CD14-positive monocyte (primary cell): ENCODE data around the gene TNFRSF12A. TPM values are rescaled to one million over a fixed set of nuclear protein-coding genes. Genes with fewer than 3 reads are reported as not detected.
A peak's percentile ranks its signal among the peaks of the same experiment; 100 is the strongest.

Experiments used
- DNase-seq, 3 donors: peaks; one replicate each; pipeline ENCODE4 v3.0.0-alpha.2; 2011 to 2022
- H2AFZ ChIP-seq: 2 replicates; pipeline ENCODE4 v1.6.0; 2012; ENCODE audit warnings: mild to moderate bottlenecking, low read depth, low read length, inconsistent platforms; ENCODE audit not compliant: insufficient read depth, poor library complexity, severe bottlenecking
- H3K27ac ChIP-seq, 2 donors: 1 replicate in 1 of 2; 2 replicates in 1 of 2; pipeline ENCODE4 v1.5.1; 2012 to 2013; ENCODE audit warnings: low read length in 2 of 2, control low read depth in 1 of 2, inconsistent platforms in 1 of 2, low read depth in 1 of 2, mild to moderate bottlenecking in 1 of 2
- H3K27me3 ChIP-seq, 2 donors: one replicate each; pipeline versions ENCODE4 v1.6.0 to v1.6.1; 2011 to 2013; ENCODE audit warnings: low read length in 2 of 2; ENCODE audit not compliant: control insufficient read depth in 2 of 2, insufficient read depth in 2 of 2
- H3K36me3 ChIP-seq, 2 donors: replicated peaks in 1 of 2; 1 replicate in 1 of 2; 2 replicates in 1 of 2; pipeline versions ENCODE4 v1.5.1 to v1.6.1; 2012 to 2013; ENCODE audit warnings: low read length in 2 of 2, control low read depth in 1 of 2, inconsistent platforms in 1 of 2, mild to moderate bottlenecking in 1 of 2; ENCODE audit not compliant: insufficient read depth in 2 of 2, control insufficient read depth in 1 of 2
- H3K4me1 ChIP-seq, 2 donors: 1 replicate in 1 of 2; 2 replicates in 1 of 2; pipeline versions ENCODE4 v1.5.1 to v1.6.1; 2012 to 2013; ENCODE audit warnings: low read length in 2 of 2, control low read depth in 1 of 2, inconsistent platforms in 1 of 2, mild to moderate bottlenecking in 1 of 2, moderate library complexity in 1 of 2; ENCODE audit not compliant: insufficient read depth in 2 of 2, control insufficient read depth in 1 of 2
- H3K4me2 ChIP-seq: replicated peaks from 2 replicates; pipeline ENCODE3; 2012; ENCODE audit warnings: low read length, moderate library complexity, mild to moderate bottlenecking; ENCODE audit not compliant: poor library complexity, severe bottlenecking; ENCODE audit errors: extremely low read depth
- H3K4me3 ChIP-seq, 3 experiments: fragments of 200-600 bp in 1 of 3; sonication (generic) in 1 of 3; replicated peaks in 1 of 3; 1 replicate in 2 of 3; 2 replicates in 1 of 3; pipeline ENCODE4 v1.5.1; 2011 to 2013; ENCODE audit warnings: low read length in 3 of 3, mild to moderate bottlenecking in 3 of 3, control low read depth in 2 of 3, low read depth in 2 of 3, inconsistent platforms in 1 of 3, moderate library complexity in 1 of 3
- H3K79me2 ChIP-seq: 2 replicates; pipeline ENCODE4 v1.6.0; 2012; ENCODE audit warnings: mild to moderate bottlenecking, control low read depth, inconsistent platforms, low read length, moderate library complexity; ENCODE audit not compliant: insufficient read depth
- H3K9ac ChIP-seq: 2 replicates; pipeline ENCODE4 v1.6.0; 2017; ENCODE audit warnings: low read length, mild to moderate bottlenecking; ENCODE audit not compliant: insufficient read depth, poor library complexity, severe bottlenecking
- H3K9me3 ChIP-seq, 2 donors: replicated peaks in 1 of 2; 1 replicate in 1 of 2; 2 replicates in 1 of 2; pipeline versions ENCODE4 v1.5.1 to v1.6.1; 2012 to 2013; ENCODE audit warnings: low read length in 2 of 2, control low read depth in 1 of 2; ENCODE audit not compliant: control insufficient read depth in 1 of 2, insufficient read depth in 1 of 2
- H4K20me1 ChIP-seq: 2 replicates; pipeline ENCODE4 v1.6.0; 2012; ENCODE audit warnings: mild to moderate bottlenecking, low read length, control low read depth, moderate library complexity; ENCODE audit not compliant: insufficient read depth
- H3K27ac Mint-ChIP-seq, 7 donors: one replicate each; pipeline ENCODE4 v1.8.0; 2020; ENCODE audit warnings: mild to moderate bottlenecking in 7 of 7, mixed read lengths in 7 of 7, moderate library complexity in 6 of 7, inconsistent platforms in 2 of 7
- H3K27me3 Mint-ChIP-seq, 3 donors: one replicate each; pipeline ENCODE4 v1.8.0; 2021 to 2022; ENCODE audit warnings: low read depth in 3 of 3, mild to moderate bottlenecking in 3 of 3, mixed read lengths in 3 of 3, moderate library complexity in 3 of 3, inconsistent platforms in 1 of 3
- H3K36me3 Mint-ChIP-seq, 2 donors: one replicate each; pipeline ENCODE4 v1.8.0; 2020; ENCODE audit warnings: mixed read lengths in 2 of 2, inconsistent platforms in 1 of 2, mild to moderate bottlenecking in 1 of 2
- H3K4me1 Mint-ChIP-seq: one replicate; pipeline ENCODE4 v1.8.0; 2020; ENCODE audit warnings: mild to moderate bottlenecking, mixed read lengths
- H3K4me3 Mint-ChIP-seq, 2 donors: one replicate each; pipeline ENCODE4 v1.8.0; 2020; ENCODE audit warnings: mild to moderate bottlenecking in 2 of 2, mixed read lengths in 2 of 2, moderate library complexity in 1 of 2
- H3K9me3 Mint-ChIP-seq, 7 donors: one replicate each; pipeline ENCODE4 v1.8.0; 2020 to 2022; ENCODE audit warnings: mixed read lengths in 7 of 7, mild to moderate bottlenecking in 6 of 7, moderate library complexity in 6 of 7, inconsistent platforms in 2 of 7
- WGBS: methylation state at CpG from one replicate; pipeline ENCODE4 v1.1.5; 2013; ENCODE audit warnings: missing lambda C conversion rate; ENCODE audit not compliant: insufficient coverage; 5-methylcytosine and 5-hydroxymethylcytosine counted together
- intact Hi-C, 2 donors: fragments of 100-400 bp; cut with micrococcal nuclease; formaldehyde crosslinking; loops; one replicate each; pipeline versions ENCODE4 v1.15.0 to v1.15.1; 2023
- polyA plus RNA-seq, 3 donors: library from polyadenylated mRNA; depleted of rRNA in 1 of 3; unstranded in 2 of 3; stranded (reverse) in 1 of 3; fragments of 300-500 nt in 2 of 3; fragments of >200 nt in 1 of 3; fragmentation: Illumina TruSeq in 2 of 3; gene quantifications; 1 replicate in 2 of 3; 2 replicates in 1 of 3; pipeline ENCODE4 v1.2.3, GENCODE V29; 2012 to 2021
- TF ChIP-seq, protein P1 (sequence below): fragments of 200-600 bp; IDR thresholded peaks from one replicate; pipeline ENCODE4 v1.8.0; 2022; ENCODE audit warnings: antibody characterized with exemption, mild to moderate bottlenecking

TNFRSF12A gene
- polyA plus RNA-seq, 3 donors = 2.9 to 6.2 (median 5.7) TPM

DNA sequence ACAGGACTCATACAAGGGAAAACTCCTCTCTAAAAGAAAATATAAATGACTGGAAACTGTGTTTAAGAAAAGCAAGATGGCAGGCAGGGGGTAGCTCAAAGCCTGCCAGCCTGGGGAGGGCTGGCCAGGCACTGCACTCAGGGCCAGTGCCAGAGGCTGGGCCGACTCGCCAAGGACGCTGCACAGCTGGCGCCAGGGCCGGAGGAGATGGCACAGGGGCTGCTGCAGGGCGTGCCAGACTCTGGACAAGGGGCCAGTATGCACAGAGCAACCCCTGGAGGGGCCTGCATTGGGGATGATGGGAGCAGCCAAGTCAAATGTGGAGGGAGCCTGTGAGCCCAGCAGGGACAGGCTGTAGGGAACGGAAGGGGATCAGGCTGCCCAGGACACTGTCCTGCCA is 44.0 kb upstream of the TNFRSF12A start:
- no peak overlapping the region for H3K4me3 ChIP-seq
- DNase-seq = no peak
- peaks cover 16% of the 10 kb centered on the region for H3K79me2 ChIP-seq
- Mint-ChIP-seq H3K27me3 (peaks cover 0 to 1% (median 0%) of the 10 kb centered on the region in 3 donors), H3K9me3 (no peaks in the 10 kb centered on the region), H3K4me1 (peaks cover 25% of the 10 kb centered on the region), H3K27ac (no peak overlapping the region), H3K36me3 (peaks cover 10 to 27% of the 10 kb centered on the region in 2 donors), H3K4me3 (no peak overlapping the region)
- no peak overlapping the region for H3K9ac ChIP-seq
- peaks cover 20 to 31% of the 10 kb centered on the region in 2 donors for H3K36me3 ChIP-seq
- intact Hi-C loops = no loop called here
- no peak overlapping the region for H2AFZ ChIP-seq
- H3K4me1 ChIP-seq = peaks cover 15 to 19% of the 10 kb centered on the region in 2 donors
- H4K20me1 ChIP-seq = peaks cover 10% of the 10 kb centered on the region
- H3K4me2 ChIP-seq = no peak overlapping the region
- TF ChIP-seq, protein P1, sequence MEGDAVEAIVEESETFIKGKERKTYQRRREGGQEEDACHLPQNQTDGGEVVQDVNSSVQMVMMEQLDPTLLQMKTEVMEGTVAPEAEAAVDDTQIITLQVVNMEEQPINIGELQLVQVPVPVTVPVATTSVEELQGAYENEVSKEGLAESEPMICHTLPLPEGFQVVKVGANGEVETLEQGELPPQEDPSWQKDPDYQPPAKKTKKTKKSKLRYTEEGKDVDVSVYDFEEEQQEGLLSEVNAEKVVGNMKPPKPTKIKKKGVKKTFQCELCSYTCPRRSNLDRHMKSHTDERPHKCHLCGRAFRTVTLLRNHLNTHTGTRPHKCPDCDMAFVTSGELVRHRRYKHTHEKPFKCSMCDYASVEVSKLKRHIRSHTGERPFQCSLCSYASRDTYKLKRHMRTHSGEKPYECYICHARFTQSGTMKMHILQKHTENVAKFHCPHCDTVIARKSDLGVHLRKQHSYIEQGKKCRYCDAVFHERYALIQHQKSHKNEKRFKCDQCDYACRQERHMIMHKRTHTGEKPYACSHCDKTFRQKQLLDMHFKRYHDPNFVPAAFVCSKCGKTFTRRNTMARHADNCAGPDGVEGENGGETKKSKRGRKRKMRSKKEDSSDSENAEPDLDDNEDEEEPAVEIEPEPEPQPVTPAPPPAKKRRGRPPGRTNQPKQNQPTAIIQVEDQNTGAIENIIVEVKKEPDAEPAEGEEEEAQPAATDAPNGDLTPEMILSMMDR = no peak
- H3K27me3 ChIP-seq = no peaks in the 10 kb centered on the region
- no peaks in the 10 kb centered on the region for H3K9me3 ChIP-seq
- 96% methylated on average over 6 of the region's 7 CpGs for WGBS
- no peak overlapping the region for H3K27ac ChIP-seq

DNA sequence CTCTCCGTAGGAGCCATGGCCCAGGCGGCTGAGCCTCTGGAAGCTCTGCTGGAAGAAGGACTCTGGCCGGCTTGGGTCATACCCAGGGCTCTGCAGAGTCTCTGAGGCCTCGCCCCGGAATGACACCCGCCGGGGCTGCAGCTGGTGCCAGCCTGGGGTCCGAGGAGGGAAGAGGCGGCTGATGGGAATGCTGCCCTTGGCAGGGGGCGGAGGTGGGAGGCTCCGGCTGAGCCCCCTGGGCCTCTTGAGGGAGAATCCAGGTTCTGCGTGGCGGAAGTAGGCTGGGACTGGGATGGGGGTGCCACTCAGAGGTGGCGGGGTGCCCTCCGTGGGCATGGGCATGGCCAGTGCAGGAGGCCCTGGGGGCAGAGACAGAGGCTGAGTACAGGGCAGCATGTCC is 43.5 kb upstream of the TNFRSF12A start:
- TF ChIP-seq, protein P1 = no peak
- H3K79me2 ChIP-seq = peaks cover 12% of the 10 kb centered on the region
- peaks cover 18 to 21% of the 10 kb centered on the region in 2 donors for H3K4me1 ChIP-seq
- no peaks in the 10 kb centered on the region for H3K9me3 ChIP-seq
- H3K4me2 ChIP-seq = no peak overlapping the region
- DNase-seq = no peak
- Mint-ChIP-seq H3K4me3 (peak overlapping the region in 1 of 2 donors; percentile 43), H3K36me3 (peaks cover 10 to 27% of the 10 kb centered on the region in 2 donors), H3K27ac (no peak overlapping the region), H3K27me3 (peaks cover 0 to 1% (median 0%) of the 10 kb centered on the region in 3 donors), H3K4me1 (peaks cover 29% of the 10 kb centered on the region), H3K9me3 (no peaks in the 10 kb centered on the region)
- peaks cover 5% of the 10 kb centered on the region for H4K20me1 ChIP-seq
- H3K9ac ChIP-seq = no peak overlapping the region
- H3K27me3 ChIP-seq = no peaks in the 10 kb centered on the region
- no peak overlapping the region for H3K4me3 ChIP-seq
- intact Hi-C loops = no loop called here
- H3K36me3 ChIP-seq = peaks cover 18 to 31% of the 10 kb centered on the region in 2 donors
- H2AFZ ChIP-seq = no peak overlapping the region
- WGBS = 99% methylated on average over 12 of the region's 15 CpGs
- H3K27ac ChIP-seq = no peak overlapping the region
